Upper lobe of left lung (tissue), 4 donors: Measurements from ENCODE around the gene ZFHX3.

ENCODE experiments used
- POLR2A ChIP-seq, 4 donors: fragments of 450-650 bp; IDR thresholded peaks; one replicate each; pipeline ENCODE4 v1.5.1; 2016 to 2017; ENCODE audit warnings: antibody characterized with exemption in 4 of 4, mild to moderate bottlenecking in 2 of 4
- POLR2AphosphoS5 ChIP-seq, 2 donors: sonication (generic); formaldehyde crosslinking; IDR thresholded peaks; one replicate each; pipeline ENCODE4 v1.5.1; 2017; ENCODE audit warnings: antibody characterized with exemption in 2 of 2
- TF ChIP-seq, protein P1 (sequence below), 6 experiments: fragments of 450-650 bp in 4 of 6; fragments of 200-600 bp in 2 of 6; sonication (generic) in 2 of 6; IDR thresholded peaks; one replicate each; pipeline ENCODE4 v1.5.1; 2016 to 2019; ENCODE audit warnings: antibody characterized with exemption in 6 of 6

- TF ChIP-seq POLR2A (IDR thresholded peaks at IDR 0.05) (no peak), POLR2AphosphoS5 (IDR thresholded peaks at IDR 0.05) (no peak)
- TF ChIP-seq, protein P1, sequence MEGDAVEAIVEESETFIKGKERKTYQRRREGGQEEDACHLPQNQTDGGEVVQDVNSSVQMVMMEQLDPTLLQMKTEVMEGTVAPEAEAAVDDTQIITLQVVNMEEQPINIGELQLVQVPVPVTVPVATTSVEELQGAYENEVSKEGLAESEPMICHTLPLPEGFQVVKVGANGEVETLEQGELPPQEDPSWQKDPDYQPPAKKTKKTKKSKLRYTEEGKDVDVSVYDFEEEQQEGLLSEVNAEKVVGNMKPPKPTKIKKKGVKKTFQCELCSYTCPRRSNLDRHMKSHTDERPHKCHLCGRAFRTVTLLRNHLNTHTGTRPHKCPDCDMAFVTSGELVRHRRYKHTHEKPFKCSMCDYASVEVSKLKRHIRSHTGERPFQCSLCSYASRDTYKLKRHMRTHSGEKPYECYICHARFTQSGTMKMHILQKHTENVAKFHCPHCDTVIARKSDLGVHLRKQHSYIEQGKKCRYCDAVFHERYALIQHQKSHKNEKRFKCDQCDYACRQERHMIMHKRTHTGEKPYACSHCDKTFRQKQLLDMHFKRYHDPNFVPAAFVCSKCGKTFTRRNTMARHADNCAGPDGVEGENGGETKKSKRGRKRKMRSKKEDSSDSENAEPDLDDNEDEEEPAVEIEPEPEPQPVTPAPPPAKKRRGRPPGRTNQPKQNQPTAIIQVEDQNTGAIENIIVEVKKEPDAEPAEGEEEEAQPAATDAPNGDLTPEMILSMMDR (IDR thresholded peaks at IDR 0.05) = no peak
These were observed 214.0 kb downstream of the ZFHX3 start for GRCh38 chr16:72833969-72834368.
